T-cell (primary cell): ENCODE results near the gene RRP1B. TPM values are rescaled to one million over a fixed set of nuclear protein-coding genes. Genes with fewer than 3 reads are reported as not detected.
A peak's percentile ranks its signal among the peaks of the same experiment; 100 is the strongest.

ENCODE experiments used
- ATAC-seq, 4 experiments: fragments of 200-7000 bp in 3 of 4; fragments of 150-1000 bp in 1 of 4; cut with Tn5 transposase; replicated peaks in 1 of 4; 1 replicate in 3 of 4; 2 replicates in 1 of 4; pipeline ENCODE4 v1.10.0; 2021; ENCODE audit warnings: moderate library complexity in 3 of 4, mild to moderate bottlenecking in 2 of 4, moderate number of reproducible peaks in 1 of 4
- CTCF ChIA-PET, 2 donors: fragments of 300-600 bp; sonication (Branson Sonifier 250); formaldehyde crosslinking; loops; one replicate each; lab custom pipeline; 2022; ENCODE audit warnings: antibody characterized with exemption in 2 of 2; lab: Charles Lee
- POLR2A ChIA-PET, 2 donors: fragments of 300-600 bp; sonication (Branson Sonifier 250); formaldehyde crosslinking; loops; one replicate each; lab custom pipeline; 2022; ENCODE audit warnings: antibody characterized with exemption in 2 of 2; lab: Charles Lee
- DNase-seq, 35 experiments: peaks; one replicate each; pipeline versions ENCODE4 v3.0.0 to v3.0.0-alpha.2; 2013 to 2023
- H3K27ac ChIP-seq: one replicate; pipeline ENCODE4 v1.5.1; 2013; ENCODE audit warnings: low read length
- H3K27me3 ChIP-seq, 2 experiments: replicated peaks in 1 of 2; 1 replicate in 1 of 2; 2 replicates in 1 of 2; pipeline versions ENCODE4 v1.6.1 to v1.7.0; 2013; ENCODE audit warnings: low read length in 1 of 2, mixed read lengths in 1 of 2; ENCODE audit not compliant: control insufficient read depth in 2 of 2, insufficient read depth in 2 of 2; ENCODE audit errors: extremely low read depth in 1 of 2
- H3K36me3 ChIP-seq, 2 donors: 1 replicate in 1 of 2; 2 replicates in 1 of 2; pipeline versions ENCODE4 v1.6.1 to v1.7.0; 2013; ENCODE audit warnings: low read length in 1 of 2; ENCODE audit not compliant: control insufficient read depth in 2 of 2, insufficient read depth in 1 of 2; ENCODE audit errors: extremely low read depth in 1 of 2
- H3K4me1 ChIP-seq, 2 experiments: 1 replicate in 1 of 2; 2 replicates in 1 of 2; pipeline versions ENCODE4 v1.6.1 to v1.7.0; 2013; ENCODE audit warnings: low read length in 2 of 2, mixed read lengths in 1 of 2; ENCODE audit not compliant: insufficient read depth in 2 of 2, control insufficient read depth in 1 of 2; ENCODE audit errors: extremely low read depth in 1 of 2
- H3K4me3 ChIP-seq, 2 donors: 1 replicate in 1 of 2; 2 replicates in 1 of 2; pipeline versions ENCODE4 v1.5.1 to v1.7.0; 2013; ENCODE audit warnings: mild to moderate bottlenecking in 2 of 2, low read length in 1 of 2, moderate library complexity in 1 of 2; ENCODE audit not compliant: control insufficient read depth in 1 of 2; ENCODE audit errors: extremely low read depth in 1 of 2
- H3K9me3 ChIP-seq: 2 replicates; pipeline ENCODE4 v1.7.0; 2013
- H3K27ac Mint-ChIP-seq, 2 donors: one replicate each; pipeline ENCODE4 v1.8.0; 2020 to 2021; ENCODE audit warnings: mild to moderate bottlenecking in 2 of 2, mixed read lengths in 2 of 2
- H3K27me3 Mint-ChIP-seq, 2 donors: one replicate each; pipeline ENCODE4 v1.8.0; 2021 to 2022; ENCODE audit warnings: mixed read lengths in 2 of 2
- H3K36me3 Mint-ChIP-seq: one replicate; pipeline ENCODE4 v1.8.0; 2021; ENCODE audit warnings: mixed read lengths
- H3K4me1 Mint-ChIP-seq, 3 donors: one replicate each; pipeline ENCODE4 v1.8.0; 2020 to 2022; ENCODE audit warnings: mixed read lengths in 3 of 3, mild to moderate bottlenecking in 1 of 3
- H3K4me3 Mint-ChIP-seq, 3 donors: one replicate each; pipeline ENCODE4 v1.8.0; 2020 to 2022; ENCODE audit warnings: mild to moderate bottlenecking in 3 of 3, mixed read lengths in 3 of 3, moderate library complexity in 3 of 3
- H3K9me3 Mint-ChIP-seq, 3 donors: one replicate each; pipeline ENCODE4 v1.8.0; 2020 to 2022; ENCODE audit warnings: mixed read lengths in 3 of 3
- WGBS: methylation state at CpG from one replicate; pipeline ENCODE4 v1.1.5; 2013; ENCODE audit warnings: missing lambda C conversion rate; ENCODE audit not compliant: insufficient coverage; 5-methylcytosine and 5-hydroxymethylcytosine counted together
- total RNA-seq, 35 experiments: library from RNA in 6 of 35; stranded (reverse) in 6 of 35; fragments of 120-200 nt in 1 of 35; gene quantifications; one replicate each; pipeline versions ENCODE4 v1.2.1 to v1.2.4 and lab custom pipeline; 2013 to 2026

RRP1B gene
- total RNA-seq, 5 donors from 2014 or later (not counting 1 experiment from before 2014, with no cell fraction given) = 33.9 to 39.3 (median 37.8) TPM

- ChIA-PET CTCF (interaction anchor here in 1 of 2 donors (0.6 kb wide), 1 partner anchor 9 kb away, joined by 3 read pairs; no protein-coding TSS in a partner anchor), POLR2A (interaction anchor here in 1 of 2 donors (0.6 kb wide), 1 partner anchor 1509 kb away, joined by 3 read pairs; no protein-coding TSS in a partner anchor)
- H3K4me1 ChIP-seq = peaks cover 17 to 81% of the 10 kb centered on the region in 2 experiments
- H3K27me3 Mint-ChIP-seq = no peaks in the 10 kb centered on the region
- no peaks in the 10 kb centered on the region for H3K9me3 ChIP-seq
- peaks cover 0 to 10% of the 10 kb centered on the region in 2 donors for H3K36me3 ChIP-seq
- DNase-seq (peak; percentile 36 to 90 (median 65)), ATAC-seq (peak; percentile 81 to 89 (median 88))
- peak overlapping the region; percentile 39 to 84 for H3K27ac Mint-ChIP-seq
- no peaks in the 10 kb centered on the region for H3K9me3 Mint-ChIP-seq
- H3K36me3 Mint-ChIP-seq = no peaks in the 10 kb centered on the region
- 18% methylated on average over 48 of the region's 59 CpGs for WGBS
- H3K4me1 Mint-ChIP-seq = peaks cover 53 to 70% (median 58%) of the 10 kb centered on the region in 3 donors
- no peaks in the 10 kb centered on the region for H3K27me3 ChIP-seq
- peak overlapping the region; percentile 80 for H3K27ac ChIP-seq
- H3K4me3 Mint-ChIP-seq = peak overlapping the region; percentile 75 to 88 (median 81)
- peak overlapping the region; percentile 55 to 77 for H3K4me3 ChIP-seq
Observed at GRCh38 chr21:43728467-43729390, 69.4 kb downstream of the RRP1B start.

GRCh38 chr21:43731476-43731875 is 72.1 kb downstream of the RRP1B start:
- Histone ChIP-seq H3K27me3 (no peaks in the 10 kb centered on the region), H3K4me3 (no peak overlapping the region), H3K36me3 (no peaks in the 10 kb centered on the region), H3K9me3 (no peaks in the 10 kb centered on the region), H3K27ac (peak overlapping the region; percentile 19), H3K4me1 (peaks cover 19 to 89% of the 10 kb centered on the region in 2 experiments)
- no peak overlapping the region for H3K4me3 Mint-ChIP-seq
- peaks cover 53 to 71% (median 59%) of the 10 kb centered on the region in 3 donors for H3K4me1 Mint-ChIP-seq
- H3K27me3 Mint-ChIP-seq = no peaks in the 10 kb centered on the region
- ChIA-PET POLR2A (no interaction called here), CTCF (no interaction called here)
- H3K27ac Mint-ChIP-seq = peak overlapping the region in 1 of 2 donors; percentile 53
- DNase-seq (no peak), ATAC-seq (no peak)
- 96% methylated on average over 3 of the region's 6 CpGs for WGBS
- no peaks in the 10 kb centered on the region for H3K36me3 Mint-ChIP-seq
- no peaks in the 10 kb centered on the region for H3K9me3 Mint-ChIP-seq

GRCh38 chr21:43731891-43732711 is 72.7 kb downstream of the RRP1B start:
- no peak for DNase-seq
- Mint-ChIP-seq H3K36me3 (no peaks in the 10 kb centered on the region), H3K9me3 (no peaks in the 10 kb centered on the region), H3K27me3 (no peaks in the 10 kb centered on the region), H3K4me3 (no peak overlapping the region), H3K27ac (peak overlapping the region in 1 of 2 donors; percentile 53), H3K4me1 (peaks cover 47 to 64% (median 53%) of the 10 kb centered on the region in 3 donors)
- Histone ChIP-seq H3K27me3 (no peaks in the 10 kb centered on the region), H3K4me3 (no peak overlapping the region), H3K27ac (peak overlapping the region; percentile 75), H3K9me3 (no peaks in the 10 kb centered on the region), H3K36me3 (peaks cover 0 to 2% of the 10 kb centered on the region in 2 donors), H3K4me1 (peaks cover 16 to 83% of the 10 kb centered on the region in 2 experiments)
- ATAC-seq = no peak
- CTCF ChIA-PET = no interaction called here
- POLR2A ChIA-PET = no interaction called here
- 94% methylated on average over 14 of the region's 23 CpGs for WGBS

GRCh38 chr21:43733060-43733459 is 73.7 kb downstream of the RRP1B start:
- peak in 8 of 35 experiments; percentile 22 to 74 (median 44) for DNase-seq

GRCh38 chr21:43733529-43734071 is 74.2 kb downstream of the RRP1B start:
- Histone ChIP-seq H3K27me3 (no peaks in the 10 kb centered on the region), H3K27ac (peak overlapping the region; percentile 87), H3K9me3 (no peaks in the 10 kb centered on the region), H3K36me3 (peaks cover 5 to 9% of the 10 kb centered on the region in 2 donors), H3K4me3 (peak overlapping the region in 1 of 2 donors; percentile 45), H3K4me1 (peaks cover 3 to 68% of the 10 kb centered on the region in 2 experiments)
- peak in 5 of 35 experiments; percentile 13 to 59 (median 41) for DNase-seq
- ChIA-PET CTCF (no interaction called here), POLR2A (no interaction called here)
- WGBS = 40% methylated on average over 9 of the region's 15 CpGs
- Mint-ChIP-seq H3K4me3 (peak overlapping the region in 1 of 3 donors; percentile 31), H3K36me3 (peaks cover 3% of the 10 kb centered on the region), H3K27me3 (no peaks in the 10 kb centered on the region), H3K4me1 (peaks cover 32 to 49% (median 38%) of the 10 kb centered on the region in 3 donors), H3K9me3 (no peaks in the 10 kb centered on the region), H3K27ac (peak overlapping the region; percentile 74 to 90)
- peak in 1 of 4 experiments; percentile 39 for ATAC-seq

More at GRCh38 chr21:43733060-43733459, 73.7 kb downstream of the RRP1B start:
- H3K4me1 Mint-ChIP-seq = peaks cover 37 to 55% (median 44%) of the 10 kb centered on the region in 3 donors
- Histone ChIP-seq H3K27ac (peak overlapping the region; percentile 87), H3K36me3 (peaks cover 4 to 9% of the 10 kb centered on the region in 2 donors), H3K27me3 (no peaks in the 10 kb centered on the region), H3K9me3 (no peaks in the 10 kb centered on the region), H3K4me3 (peak overlapping the region in 1 of 2 donors; percentile 45), H3K4me1 (peaks cover 7 to 73% of the 10 kb centered on the region in 2 experiments)
- ATAC-seq = peak in 1 of 4 experiments; percentile 36
- peak overlapping the region in 1 of 3 donors; percentile 13 for H3K4me3 Mint-ChIP-seq
- H3K9me3 Mint-ChIP-seq = no peaks in the 10 kb centered on the region
- peak overlapping the region in 1 of 2 donors; percentile 90 for H3K27ac Mint-ChIP-seq
- WGBS = 38% methylated on average over 4 of the region's 10 CpGs
- ChIA-PET CTCF (no interaction called here), POLR2A (no interaction called here)
- H3K27me3 Mint-ChIP-seq = no peaks in the 10 kb centered on the region
- no peaks in the 10 kb centered on the region for H3K36me3 Mint-ChIP-seq
